Endothelial cell of umbilical vein (primary cell): ENCODE measurements around the gene ENPP3.

Experiments used
- CTCF ChIP-seq, 2 donors: IDR thresholded peaks; 1 replicate in 1 of 2; 2 replicates in 1 of 2; pipeline ENCODE4 v1.5.1; 2011; ENCODE audit warnings: low read length in 2 of 2, mild to moderate bottlenecking in 2 of 2, moderate library complexity in 2 of 2, control low read depth in 1 of 2, inconsistent platforms in 1 of 2, low read depth in 1 of 2; ENCODE audit not compliant: insufficient read depth in 1 of 2; ENCODE audit errors: extremely low read depth in 1 of 2
- EZH2 ChIP-seq: IDR thresholded peaks from 2 replicates; pipeline ENCODE4 v1.6.1; 2012; ENCODE audit warnings: borderline replicate concordance, low read depth, mild to moderate bottlenecking, moderate library complexity, low read length, inconsistent platforms; ENCODE audit not compliant: severe bottlenecking
- POLR2AphosphoS5 ChIP-seq: IDR thresholded peaks from 2 replicates; pipeline ENCODE4 v1.6.1; 2012; ENCODE audit warnings: low read depth, mild to moderate bottlenecking, control low read depth, low read length, moderate library complexity; ENCODE audit not compliant: insufficient read depth

- TF ChIP-seq CTCF (IDR thresholded peaks at IDR 0.05; ENCODE audit: extremely low read depth in 1 of 2, insufficient read depth in 1 of 2, low read depth in 1 of 2, low read length in 2 of 2) (no peak), EZH2 (no peak), POLR2AphosphoS5 (no peak)
These were observed 152.1 kb downstream of the ENPP3 start for GRCh38 chr6:131789219-131789618.
